Measurements from ENCODE around the gene CSF2RB.

GRCh38 chr22:36936362-36937116 lies 23.1 kb downstream of the CSF2RB start:
- TF ChIP-seq CTCF (IDR thresholded peaks at IDR 0.05; ENCODE audit: low read depth, low read length) (no peak), POLR2A (IDR thresholded peaks at IDR 0.05; ENCODE audit: extremely low read depth, insufficient read length) (no peak)
